Loucy (cell line): ENCODE data around the gene ST14.

Experiments used
- H2AFZ ChIP-seq: fragments of 200-600 bp; sonication (generic); 2 replicates; pipeline ENCODE4 v1.6.0; 2016; ENCODE audit warnings: antibody characterized with exemption, mild to moderate bottlenecking, low read length, moderate library complexity
- H3F3A ChIP-seq: fragments of 200-600 bp; 2 replicates; pipeline ENCODE4 v1.6.0; 2016; ENCODE audit warnings: antibody characterized with exemption, low read depth, mild to moderate bottlenecking
- H3K27me3 ChIP-seq: fragments of 200-600 bp; sonication (generic); 2 replicates; pipeline ENCODE4 v1.6.1; 2014; ENCODE audit warnings: low read length, mild to moderate bottlenecking; ENCODE audit not compliant: insufficient read depth, poor library complexity, severe bottlenecking
- H3K36me3 ChIP-seq: fragments of 200-600 bp; sonication (generic); 2 replicates; pipeline ENCODE4 v1.6.1; 2016; ENCODE audit warnings: low read length; ENCODE audit not compliant: insufficient read depth
- H3K4me1 ChIP-seq: fragments of 200-600 bp; sonication (generic); 2 replicates; pipeline ENCODE4 v1.5.1; 2014; ENCODE audit warnings: low read length, mild to moderate bottlenecking; ENCODE audit not compliant: insufficient read depth, poor library complexity, severe bottlenecking
- H3K4me2 ChIP-seq: fragments of 200-600 bp; sonication (generic); 2 replicates; pipeline ENCODE4 v1.6.0; 2014; ENCODE audit warnings: antibody characterized with exemption, low read length, low read depth, mild to moderate bottlenecking; ENCODE audit not compliant: poor library complexity, severe bottlenecking
- H3K4me3 ChIP-seq: fragments of 200-600 bp; sonication (generic); 2 replicates; pipeline ENCODE4 v1.5.1; 2014; ENCODE audit warnings: low read length, mild to moderate bottlenecking, mixed read lengths; ENCODE audit not compliant: poor library complexity, severe bottlenecking
- H3K79me2 ChIP-seq: fragments of 200-600 bp; sonication (generic); 2 replicates; pipeline ENCODE4 v1.6.1; 2014; ENCODE audit warnings: low read length; ENCODE audit not compliant: insufficient read depth
- H3K9ac ChIP-seq: fragments of 200-600 bp; sonication (generic); 2 replicates; pipeline ENCODE4 v1.6.0; 2014; ENCODE audit warnings: mild to moderate bottlenecking, low read depth, low read length, moderate library complexity; ENCODE audit not compliant: poor library complexity, severe bottlenecking
- H3K9me2 ChIP-seq: fragments of 200-600 bp; sonication (generic); replicated peaks from 2 replicates; pipeline ENCODE4 v1.6.1; 2016; ENCODE audit warnings: low read depth, low read length, mixed read lengths
- H3K9me3 ChIP-seq: fragments of 200-600 bp; sonication (generic); 2 replicates; pipeline ENCODE4 v1.6.1; 2014; ENCODE audit warnings: mild to moderate bottlenecking, antibody characterized with exemption, low read length, low read depth; ENCODE audit not compliant: insufficient read depth
- H4K20me1 ChIP-seq: fragments of 200-600 bp; sonication (generic); 2 replicates; pipeline ENCODE4 v1.6.0; 2014; ENCODE audit warnings: antibody characterized with exemption, low read length, mild to moderate bottlenecking; ENCODE audit not compliant: insufficient read depth, poor library complexity, severe bottlenecking
- EZH2phosphoT487 ChIP-seq: fragments of 200-600 bp; IDR thresholded peaks from 2 replicates; pipeline ENCODE4 v1.6.1; 2018; ENCODE audit warnings: antibody characterized with exemption, mild to moderate bottlenecking, moderate library complexity, borderline replicate concordance
- TF ChIP-seq, protein P1 (sequence below): fragments of 200-600 bp; sonication (generic); conservative IDR thresholded peaks from 2 replicates; pipeline ENCODE4 v1.5.1; 2014; ENCODE audit warnings: mild to moderate bottlenecking, antibody characterized with exemption, low read length

ST14 gene

DNA sequence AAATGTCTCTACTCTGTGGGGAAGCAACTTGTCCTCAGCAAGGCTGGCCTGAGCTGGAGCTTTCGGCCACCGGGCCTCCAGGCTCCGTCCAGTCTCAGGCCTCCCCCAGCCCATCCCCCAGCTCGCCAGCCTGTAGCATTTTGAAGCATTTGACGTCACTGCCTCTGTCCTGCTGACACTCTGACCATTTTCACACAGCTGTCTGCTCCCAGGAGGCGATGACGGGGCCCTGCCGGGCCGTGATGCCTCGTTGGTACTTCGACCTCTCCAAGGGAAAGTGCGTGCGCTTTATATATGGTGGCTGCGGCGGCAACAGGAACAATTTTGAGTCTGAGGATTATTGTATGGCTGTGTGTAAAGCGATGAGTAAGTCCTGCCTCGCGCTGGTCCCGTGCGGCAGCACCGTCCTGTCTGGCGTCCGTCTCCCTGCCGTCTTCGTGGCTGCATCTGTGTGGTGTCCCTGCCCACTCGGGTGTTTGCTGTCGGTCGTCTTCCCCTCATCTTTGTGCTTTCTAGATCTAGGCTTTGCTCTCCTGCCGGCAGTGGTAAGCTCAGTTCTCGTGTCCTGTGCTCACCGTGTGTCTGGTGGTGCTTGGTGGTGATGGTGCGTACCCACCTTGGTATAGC, 36.1 kb upstream of the ST14 start:
- no peaks in the 10 kb centered on the region for H3K9me3 ChIP-seq
- H3K4me3 ChIP-seq: no peak overlapping the region
- no peaks in the 10 kb centered on the region for H3K27me3 ChIP-seq
- H3K9me2 ChIP-seq: no peaks in the 10 kb centered on the region
- peaks cover 33% of the 10 kb centered on the region for H3K4me1 ChIP-seq
- H4K20me1 ChIP-seq: no peaks in the 10 kb centered on the region
- no peak overlapping the region for H3K4me2 ChIP-seq
- H3F3A ChIP-seq: no peaks in the 10 kb centered on the region
- TF ChIP-seq, protein P1, sequence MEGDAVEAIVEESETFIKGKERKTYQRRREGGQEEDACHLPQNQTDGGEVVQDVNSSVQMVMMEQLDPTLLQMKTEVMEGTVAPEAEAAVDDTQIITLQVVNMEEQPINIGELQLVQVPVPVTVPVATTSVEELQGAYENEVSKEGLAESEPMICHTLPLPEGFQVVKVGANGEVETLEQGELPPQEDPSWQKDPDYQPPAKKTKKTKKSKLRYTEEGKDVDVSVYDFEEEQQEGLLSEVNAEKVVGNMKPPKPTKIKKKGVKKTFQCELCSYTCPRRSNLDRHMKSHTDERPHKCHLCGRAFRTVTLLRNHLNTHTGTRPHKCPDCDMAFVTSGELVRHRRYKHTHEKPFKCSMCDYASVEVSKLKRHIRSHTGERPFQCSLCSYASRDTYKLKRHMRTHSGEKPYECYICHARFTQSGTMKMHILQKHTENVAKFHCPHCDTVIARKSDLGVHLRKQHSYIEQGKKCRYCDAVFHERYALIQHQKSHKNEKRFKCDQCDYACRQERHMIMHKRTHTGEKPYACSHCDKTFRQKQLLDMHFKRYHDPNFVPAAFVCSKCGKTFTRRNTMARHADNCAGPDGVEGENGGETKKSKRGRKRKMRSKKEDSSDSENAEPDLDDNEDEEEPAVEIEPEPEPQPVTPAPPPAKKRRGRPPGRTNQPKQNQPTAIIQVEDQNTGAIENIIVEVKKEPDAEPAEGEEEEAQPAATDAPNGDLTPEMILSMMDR: no peak
- TF ChIP-seq EZH2phosphoT487: no peak
- no peak overlapping the region for H2AFZ ChIP-seq
- peaks cover 16% of the 10 kb centered on the region for H3K79me2 ChIP-seq
- H3K9ac ChIP-seq: no peak overlapping the region
- H3K36me3 ChIP-seq: peaks cover 69% of the 10 kb centered on the region

DNA sequence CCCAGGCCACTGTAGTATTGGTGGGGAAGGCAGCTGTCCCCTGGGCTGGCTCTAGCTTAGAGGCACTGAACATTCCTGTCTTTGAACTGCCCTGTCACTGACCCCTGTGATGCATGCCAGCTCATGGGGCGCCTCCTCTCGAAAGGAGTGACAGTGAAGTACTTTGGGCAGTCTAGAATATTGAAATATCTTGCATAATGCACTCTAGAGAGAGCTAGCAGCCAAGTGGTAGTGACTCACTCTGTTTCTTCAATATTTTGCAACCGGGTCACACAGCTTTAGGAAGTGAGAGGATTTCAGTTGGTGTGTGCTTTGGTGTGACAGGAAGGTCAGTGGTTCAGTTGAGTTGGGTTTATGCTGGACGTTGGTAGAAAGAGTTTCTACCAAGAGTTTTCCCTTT, 35.5 kb upstream of the ST14 start:
- no peaks in the 10 kb centered on the region for H3K9me2 ChIP-seq
- no peaks in the 10 kb centered on the region for H3K9me3 ChIP-seq
- no peaks in the 10 kb centered on the region for H3F3A ChIP-seq
- H3K4me1 ChIP-seq: peaks cover 29% of the 10 kb centered on the region
- TF ChIP-seq EZH2phosphoT487: no peak
- TF ChIP-seq, protein P1: no peak
- H3K36me3 ChIP-seq: peaks cover 75% of the 10 kb centered on the region
- H3K79me2 ChIP-seq: peaks cover 16% of the 10 kb centered on the region
- H3K4me2 ChIP-seq: no peak overlapping the region
- no peaks in the 10 kb centered on the region for H3K27me3 ChIP-seq
- H4K20me1 ChIP-seq: no peaks in the 10 kb centered on the region
- H3K4me3 ChIP-seq: no peak overlapping the region
- no peak overlapping the region for H2AFZ ChIP-seq
- H3K9ac ChIP-seq: no peak overlapping the region

DNA sequence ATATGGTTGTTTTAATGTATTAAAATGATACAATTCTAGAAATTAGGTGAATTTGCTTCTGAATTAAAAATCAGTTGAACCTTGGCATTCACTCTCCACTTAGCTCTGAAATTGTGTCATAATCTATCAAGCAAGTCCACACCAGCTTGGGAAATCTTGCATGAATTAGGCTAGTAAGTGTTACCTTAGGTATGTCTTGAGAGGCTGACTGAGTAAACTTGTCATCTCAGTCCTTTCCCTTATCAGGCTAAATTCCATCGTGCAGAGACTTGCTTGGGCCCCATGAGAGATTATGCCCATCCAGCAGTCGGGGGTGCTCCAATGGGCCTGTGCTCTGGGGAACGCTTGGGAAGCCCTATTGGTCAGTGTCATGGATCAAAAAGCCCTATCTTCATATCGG, 33.9 kb upstream of the ST14 start:
- TF ChIP-seq EZH2phosphoT487: no peak
- TF ChIP-seq, protein P1: no peak
- H4K20me1 ChIP-seq: no peaks in the 10 kb centered on the region
- H3F3A ChIP-seq: no peaks in the 10 kb centered on the region
- H3K79me2 ChIP-seq: peaks cover under 1% of the 10 kb centered on the region; the same call in 1 of the 2 replicates
- no peaks in the 10 kb centered on the region for H3K27me3 ChIP-seq
- H3K4me3 ChIP-seq: no peak overlapping the region
- no peak overlapping the region for H3K9ac ChIP-seq
- H3K4me2 ChIP-seq: no peak overlapping the region
- no peaks in the 10 kb centered on the region for H3K9me2 ChIP-seq
- no peak overlapping the region for H2AFZ ChIP-seq
- peaks cover 13% of the 10 kb centered on the region for H3K4me1 ChIP-seq
- no peaks in the 10 kb centered on the region for H3K9me3 ChIP-seq
- peaks cover 90% of the 10 kb centered on the region for H3K36me3 ChIP-seq
